ENCODE results near the gene CFAP91.

Gene CFAP91

GRCh38 chr3:119702530-119703527 is at the start of gene CFAP91:
CFAP91 (plus strand) TSS chr3:119703022; CDS start chr3:119703099, 77 bp downstream.
- peak; percentile 87 for DNase-seq

- no peak for DNase-seq
Observed at GRCh38 chr3:119653876-119654275, 48.9 kb upstream of the CFAP91 start.

GRCh38 chr3:119657887-119658702 is 44.7 kb upstream of the CFAP91 start:
- no peak for DNase-seq

GRCh38 chr3:119658994-119659393 is 43.8 kb upstream of the CFAP91 start:
- DNase-seq, result no peak

DNA sequence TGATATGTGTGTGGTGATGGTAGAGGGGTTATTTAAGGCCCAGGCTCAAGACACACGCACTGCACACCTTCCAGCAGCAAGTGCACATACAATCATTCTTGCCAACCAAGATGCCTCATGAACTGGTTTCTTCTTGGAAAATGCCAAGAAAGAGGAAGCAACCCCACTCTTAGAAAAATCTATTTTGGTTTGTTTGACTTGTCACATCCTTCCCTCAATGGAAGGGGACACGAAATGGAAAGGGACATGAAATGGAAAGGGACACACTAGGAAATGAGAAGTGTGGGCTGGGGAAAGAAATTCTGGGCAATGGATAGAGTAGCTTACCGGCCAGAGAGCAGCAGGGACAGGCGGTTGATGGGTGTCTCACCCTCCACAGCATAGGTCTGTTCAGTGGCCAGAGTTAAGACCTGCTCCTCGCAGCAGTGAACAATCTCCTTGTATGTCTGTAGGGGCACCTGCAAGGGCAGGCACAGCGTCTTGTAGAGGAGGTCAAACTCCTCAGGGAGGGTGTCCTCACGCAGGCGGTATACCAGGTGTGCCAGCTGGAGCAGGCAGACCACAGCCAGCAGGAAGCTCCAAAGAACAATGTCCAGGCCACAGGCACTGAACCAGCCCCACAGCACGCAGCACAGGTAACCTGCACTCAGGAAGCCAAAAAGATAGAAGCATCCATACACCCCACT is 43.1 kb upstream of the CFAP91 start:
- no peak for DNase-seq

DNA sequence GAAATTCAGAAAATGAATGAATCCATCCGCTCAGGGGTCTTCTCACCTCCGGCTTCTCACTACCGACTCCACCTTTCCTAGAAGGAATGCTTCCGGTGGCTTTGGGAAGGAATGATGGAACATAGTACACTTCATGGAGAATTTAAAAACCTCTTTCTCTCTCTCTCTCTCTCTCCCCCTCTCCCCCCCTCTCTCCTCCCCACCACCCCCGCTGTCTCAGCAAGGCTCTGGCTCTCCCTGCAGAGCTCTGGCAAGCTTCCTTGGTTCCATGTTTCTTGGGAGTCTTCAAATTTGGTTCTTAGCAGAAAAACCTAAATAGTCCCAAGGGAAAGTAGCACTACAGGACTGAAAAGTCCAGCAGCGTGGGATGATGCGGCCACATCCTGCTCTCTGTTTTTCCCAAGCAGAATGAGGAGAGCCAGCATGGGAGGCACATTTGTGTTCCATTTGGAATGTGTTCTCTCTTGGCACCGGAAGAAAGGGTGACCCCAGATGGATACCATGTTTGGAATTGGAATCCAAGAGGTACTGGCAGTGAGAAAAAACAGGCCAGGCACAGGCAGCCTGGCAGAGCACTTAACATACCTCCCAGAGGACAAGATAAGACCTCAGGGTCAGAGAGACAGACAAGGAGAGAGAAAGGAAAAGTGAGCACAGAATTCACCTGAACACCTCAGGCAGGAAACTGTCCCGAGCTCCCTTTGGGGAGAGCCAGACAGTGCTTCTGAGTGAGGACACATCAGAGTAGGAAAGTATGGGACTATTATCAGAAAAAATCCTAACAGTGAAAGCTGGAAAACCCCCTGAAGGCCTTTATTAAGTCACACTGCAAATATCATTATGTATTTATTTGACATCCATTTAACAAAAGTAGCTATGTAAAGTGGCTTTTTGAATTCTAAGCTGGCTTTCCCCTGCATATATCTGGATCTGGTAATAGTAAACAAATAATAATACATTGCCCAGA is 42.1 kb upstream of the CFAP91 start, which contains the start of gene POPDC2:
Gene POPDC2 (minus strand): TSS at position 116 of the 967 bp plus-strand sequence. CDS start 166 bp downstream, outside the sequence.
- DNase-seq, result no peak

- DNase-seq, result no peak
Observed at GRCh38 chr3:119662604-119663373, 40.0 kb upstream of the CFAP91 start.

DNA sequence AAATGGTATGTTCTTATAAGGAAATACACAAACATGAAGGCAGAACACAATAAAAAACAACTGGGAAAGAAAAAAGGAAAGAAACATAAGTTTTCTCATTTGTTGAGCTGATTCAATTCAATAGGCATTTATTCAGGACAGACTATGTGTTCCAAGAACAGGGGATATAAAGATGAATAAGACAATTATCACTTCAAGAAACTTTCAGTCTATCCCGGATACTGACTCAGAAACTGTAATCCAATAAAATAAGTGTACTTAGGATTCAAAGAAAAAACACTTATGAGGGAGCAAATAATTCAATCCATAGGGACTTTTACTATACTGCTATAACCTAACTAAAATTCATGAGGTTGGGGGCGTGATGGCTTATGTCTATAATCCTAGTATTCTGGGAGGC is 38.9 kb upstream of the CFAP91 start:
- DNase-seq, result no peak

DNA sequence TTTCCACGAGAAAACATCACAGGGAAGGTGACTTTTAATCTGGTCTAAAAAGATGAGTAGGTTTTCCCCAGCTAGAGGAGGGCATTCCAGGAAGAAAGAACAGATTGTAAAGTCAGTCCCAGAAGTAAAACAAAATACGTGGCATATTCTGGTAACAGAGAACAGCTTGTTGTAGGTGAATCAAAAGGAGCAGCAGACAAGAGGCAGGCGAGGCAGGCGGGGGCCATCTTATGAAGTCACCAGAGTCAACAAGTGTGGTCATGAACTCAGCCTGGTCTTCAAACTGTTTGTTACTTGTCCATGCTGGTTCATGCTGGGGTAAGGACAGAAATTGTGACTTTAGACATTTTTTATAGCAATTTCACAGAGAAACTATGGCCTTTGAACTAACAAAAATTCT is 38.5 kb upstream of the CFAP91 start:
- DNase-seq, result no peak

GRCh38 chr3:119664850-119665379 is 37.9 kb upstream of the CFAP91 start:
- DNase-seq, result no peak

DNA sequence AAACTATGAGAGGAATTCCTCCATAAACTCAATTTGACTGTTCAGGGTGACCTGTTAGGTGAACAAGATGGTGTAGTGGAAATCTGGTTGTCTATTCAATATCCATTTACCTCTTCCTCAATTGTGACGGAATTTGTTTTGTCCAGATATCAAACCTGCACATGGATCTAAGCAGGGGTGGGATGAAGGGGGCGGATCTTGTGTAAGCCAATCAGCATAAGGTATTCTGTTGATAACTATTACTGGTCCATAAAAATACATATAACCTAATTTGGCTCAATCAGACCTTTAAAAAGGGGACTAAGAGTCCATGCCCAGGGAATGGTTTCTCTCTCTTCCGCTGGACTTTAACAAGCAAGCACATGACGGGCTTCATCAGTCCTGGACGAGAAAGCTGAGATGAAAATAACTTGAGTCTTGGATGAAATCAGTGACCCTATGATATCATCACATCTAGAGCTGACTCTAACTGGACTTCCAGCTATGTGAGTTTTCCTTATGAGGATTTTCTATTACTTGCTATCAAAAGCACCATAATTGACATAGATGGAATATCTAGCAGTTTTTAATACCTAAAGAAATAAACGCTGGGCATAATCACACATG is 36.8 kb upstream of the CFAP91 start:
- no peak for DNase-seq

GRCh38 chr3:119669906-119670570 is 32.8 kb upstream of the CFAP91 start:
- no peak for DNase-seq

DNA sequence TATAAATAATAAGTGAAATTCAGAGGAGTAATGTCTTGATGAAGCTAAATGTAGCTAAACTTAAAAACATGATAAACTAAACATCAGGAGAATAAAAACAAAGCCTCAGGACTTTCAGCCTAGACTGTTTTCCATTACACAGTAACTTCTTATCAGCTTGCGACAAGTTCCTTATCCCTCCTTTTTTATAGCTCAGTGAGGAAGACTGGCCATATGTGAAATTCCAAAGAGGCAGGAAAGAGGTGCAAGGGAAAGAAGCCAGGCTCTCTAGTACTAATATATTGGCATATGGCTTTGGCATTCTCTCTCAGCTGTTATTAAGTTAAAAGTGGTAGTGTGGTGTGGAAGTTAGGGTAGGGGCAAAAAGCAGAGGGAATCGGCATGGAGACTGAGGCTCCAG is 30.0 kb upstream of the CFAP91 start:
- no peak for DNase-seq

DNA sequence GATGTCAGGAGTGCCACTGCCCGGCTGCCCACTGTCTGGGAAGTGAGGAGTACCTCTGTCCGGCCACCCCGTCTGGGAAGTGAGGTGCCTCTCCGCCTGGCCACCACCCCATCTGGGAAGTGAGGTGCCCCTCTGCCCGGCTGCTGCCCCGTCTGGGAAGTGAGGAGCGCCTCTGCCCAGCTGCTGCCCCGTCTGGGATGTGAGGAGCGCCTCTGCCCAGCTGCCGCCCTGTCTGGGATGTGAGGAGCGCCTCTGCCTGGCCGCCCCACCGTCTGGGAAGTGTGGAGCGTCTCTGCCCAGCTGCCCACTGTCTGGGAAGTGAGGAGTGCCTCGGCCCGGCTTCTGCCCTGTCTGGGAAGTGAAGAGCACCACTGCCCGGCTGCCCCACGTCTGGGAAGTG is 28.9 kb upstream of the CFAP91 start:
- no peak for DNase-seq

DNA sequence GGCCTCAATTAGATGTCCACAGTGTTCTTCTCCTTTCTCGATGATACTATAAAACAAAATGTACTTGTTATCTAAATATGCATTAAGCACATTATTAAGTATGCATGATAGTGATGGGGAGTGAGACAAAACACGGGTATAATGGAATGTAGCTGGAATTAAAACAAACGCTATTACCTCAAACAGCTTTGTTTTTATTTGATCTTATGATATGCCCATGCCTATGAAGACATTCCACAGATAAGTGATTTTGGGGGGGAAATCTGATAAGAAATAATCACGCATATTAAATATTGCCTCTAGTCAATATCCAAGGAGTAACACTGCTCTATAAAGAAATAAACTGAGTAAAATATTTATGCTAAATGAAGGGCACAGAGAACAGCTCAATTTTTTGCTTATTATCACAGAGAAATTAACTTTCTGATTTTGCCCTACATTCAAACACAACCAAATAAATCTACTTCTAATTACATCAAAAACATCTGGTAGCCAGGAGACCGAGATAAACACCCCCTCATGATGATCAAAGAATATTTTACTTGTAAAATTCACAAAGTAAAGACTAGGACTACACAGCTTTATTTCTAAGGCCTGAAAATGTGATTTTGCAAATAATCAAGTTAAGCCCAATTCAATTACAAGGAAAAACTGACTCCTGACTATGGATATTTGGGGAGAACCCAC is 27.5 kb upstream of the CFAP91 start:
- no peak for DNase-seq

DNA sequence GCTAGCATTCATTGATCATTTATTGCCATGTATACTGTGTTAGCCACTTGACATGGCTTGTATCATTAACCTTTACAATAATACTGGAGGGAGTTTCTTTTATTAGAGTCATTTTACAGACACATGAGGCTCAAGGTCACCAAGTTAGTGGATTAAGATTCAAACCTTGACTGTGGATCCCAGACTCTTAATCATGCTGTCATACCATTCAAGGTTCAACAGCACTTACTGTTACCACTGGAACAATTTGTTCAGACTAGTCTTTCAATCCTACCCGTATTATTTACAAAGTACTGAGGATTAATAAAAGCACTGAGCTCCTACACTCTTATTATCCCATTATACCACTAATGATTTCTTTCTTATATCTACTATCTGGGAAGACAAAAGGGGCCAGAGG is 26.8 kb upstream of the CFAP91 start:
- DNase-seq, result no peak

DNA sequence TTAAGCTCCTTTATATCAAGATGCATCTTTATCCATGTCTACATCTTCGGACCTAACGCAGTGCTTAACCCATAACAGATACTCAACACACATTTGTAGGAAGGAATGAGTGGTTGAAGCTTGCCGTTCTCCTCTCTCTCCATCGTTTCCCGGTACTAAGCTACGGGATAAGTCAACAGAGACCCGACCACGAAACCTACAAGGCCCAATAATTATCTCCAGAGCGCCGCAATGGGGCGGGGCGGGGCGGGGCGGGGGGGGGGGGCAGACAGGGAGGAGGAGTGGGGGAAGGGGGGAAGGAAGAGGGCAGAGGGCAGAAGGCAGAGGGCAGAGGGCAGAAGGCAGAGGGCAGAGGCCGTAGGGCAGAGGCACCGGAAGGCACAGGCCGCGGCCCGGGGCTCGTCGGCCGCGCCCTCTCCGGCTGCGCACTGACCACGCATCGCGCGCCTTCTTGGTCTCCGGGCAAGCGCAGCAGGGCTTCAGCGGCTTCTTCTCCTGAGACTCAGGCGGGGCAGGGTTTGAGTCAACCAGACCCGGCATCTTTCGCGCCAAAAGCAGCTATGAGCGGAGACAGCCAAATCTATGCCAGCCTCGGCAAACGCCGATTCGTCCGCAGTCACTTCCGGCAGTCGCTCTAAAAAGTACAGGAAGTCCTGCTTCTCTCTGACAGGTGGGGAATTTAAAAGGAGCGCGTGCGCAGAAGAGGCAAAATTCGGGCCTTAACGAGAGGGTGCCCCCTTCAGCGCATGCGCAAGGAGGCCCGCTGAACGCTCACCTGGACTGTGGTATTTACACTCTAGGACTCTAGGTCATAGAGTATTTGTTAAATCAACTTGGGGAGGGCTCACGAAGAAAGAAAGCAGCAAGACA is 25.8 kb upstream of the CFAP91 start, which contains the start of gene COX17:
Gene COX17 (minus strand): TSS at position 636 of the 870 bp plus-strand sequence. CDS start 96 bp downstream, at position 540.
- DNase-seq, result peak; percentile 93

DNA sequence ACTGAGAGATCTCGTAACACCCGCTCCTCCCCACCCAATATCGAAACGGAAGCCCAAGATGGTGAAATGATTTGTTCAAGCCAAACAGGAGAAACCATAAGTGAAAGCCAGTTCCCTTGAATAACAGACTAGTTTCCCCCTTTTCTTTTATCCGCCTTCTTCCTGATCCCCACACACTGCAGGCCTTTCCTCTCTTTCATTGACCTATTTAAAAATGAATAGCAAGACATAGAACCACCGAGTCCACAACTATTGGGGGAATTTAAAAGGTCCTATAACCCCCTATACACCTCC is 25.2 kb upstream of the CFAP91 start:
- no peak for DNase-seq

All from NCI-H510A treated with DMSO at 0.1 percent for 48 hours (cell line).